NCI-H748 (cell line): Measurements from ENCODE around the gene ADARB1.
"Not testable (repeated sequence)": the region's sequence is repeated elsewhere in the genome, so short reads cannot be mapped to it uniquely, and the experiment has no call there.

Experiments used
- DNase-seq: peaks from one replicate; lab custom pipeline; 2025; ENCODE audit not compliant: unreplicated experiment; lab: John Stamatoyannopoulos, UW

The ADARB1 gene

GRCh38 chr21:45074048-45074817 lies at the start of gene ADARB1:
Gene ADARB1, plus strand, starts transcription at chr21:45074580. Its CDS starts 97,077 bp downstream, at chr21:45171657.
- DNase-seq = peak; percentile 85

GRCh38 chr21:45026066-45026745 lies 48.2 kb upstream of the ADARB1 start:
- no peak for DNase-seq

GRCh38 chr21:45026826-45027225 lies 47.6 kb upstream of the ADARB1 start:
- no peak for DNase-seq

GRCh38 chr21:45027241-45028196 lies 46.9 kb upstream of the ADARB1 start:
- DNase-seq = no peak

GRCh38 chr21:45028645-45029044 lies 45.7 kb upstream of the ADARB1 start:
- not testable (repeated sequence) for DNase-seq

GRCh38 chr21:45029298-45029947 lies 45.0 kb upstream of the ADARB1 start:
- peak; percentile 66 for DNase-seq

GRCh38 chr21:45029948-45030681 lies 44.3 kb upstream of the ADARB1 start:
- peak; percentile 19 for DNase-seq

- DNase-seq = no peak
Observed at GRCh38 chr21:45030682-45031570, 43.5 kb upstream of the ADARB1 start.

- no peak for DNase-seq
Observed at GRCh38 chr21:45031571-45032191, 42.7 kb upstream of the ADARB1 start.

GRCh38 chr21:45032332-45032731 lies 42.0 kb upstream of the ADARB1 start:
- DNase-seq = no peak

GRCh38 chr21:45032977-45033710 lies 41.2 kb upstream of the ADARB1 start:
- no peak for DNase-seq

GRCh38 chr21:45033791-45034555 lies 40.4 kb upstream of the ADARB1 start:
- no peak for DNase-seq

GRCh38 chr21:45034556-45035476 lies 39.6 kb upstream of the ADARB1 start:
- no peak for DNase-seq

- no peak for DNase-seq
Observed at GRCh38 chr21:45035477-45035848, 38.9 kb upstream of the ADARB1 start.

GRCh38 chr21:45036630-45037029 lies 37.8 kb upstream of the ADARB1 start:
- no peak for DNase-seq

- no peak for DNase-seq
Observed at GRCh38 chr21:45037986-45038385, 36.4 kb upstream of the ADARB1 start.
